HG03575 (cell line): ENCODE measurements around the gene CRYZL1.
"Not testable (repeated sequence)": the region's sequence is repeated elsewhere in the genome, so short reads cannot be mapped to it uniquely, and the experiment has no call there.

ENCODE experiments used
- ATAC-seq: cut with Tn5 transposase; IDR thresholded peaks from one replicate; pipeline ENCODE4 v1.9.1; 2021; ENCODE audit not compliant: unreplicated experiment, insufficient number of reproducible peaks, low FRiP score; ENCODE audit errors: extremely low read depth

CRYZL1 gene

DNA sequence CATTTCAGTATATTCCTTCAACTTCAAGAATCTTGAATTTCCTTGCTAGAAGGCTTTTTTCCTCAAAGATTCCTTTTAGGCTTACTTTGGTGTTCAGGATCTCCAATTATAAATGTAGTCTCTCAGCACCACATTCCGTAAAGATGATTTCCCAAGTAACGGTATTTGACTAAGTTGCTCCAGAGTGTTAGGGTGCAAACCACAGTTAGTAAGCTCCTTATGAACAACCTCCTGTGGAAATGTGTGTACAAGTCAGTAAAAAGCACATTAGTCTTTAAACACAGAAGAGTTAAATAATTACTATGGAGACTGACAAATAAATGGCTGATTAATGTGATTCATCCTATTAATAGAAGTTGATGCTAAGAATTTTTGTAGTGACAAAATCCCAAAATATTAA, 63.3 kb downstream of the CRYZL1 start:
- ATAC-seq = no peak

DNA sequence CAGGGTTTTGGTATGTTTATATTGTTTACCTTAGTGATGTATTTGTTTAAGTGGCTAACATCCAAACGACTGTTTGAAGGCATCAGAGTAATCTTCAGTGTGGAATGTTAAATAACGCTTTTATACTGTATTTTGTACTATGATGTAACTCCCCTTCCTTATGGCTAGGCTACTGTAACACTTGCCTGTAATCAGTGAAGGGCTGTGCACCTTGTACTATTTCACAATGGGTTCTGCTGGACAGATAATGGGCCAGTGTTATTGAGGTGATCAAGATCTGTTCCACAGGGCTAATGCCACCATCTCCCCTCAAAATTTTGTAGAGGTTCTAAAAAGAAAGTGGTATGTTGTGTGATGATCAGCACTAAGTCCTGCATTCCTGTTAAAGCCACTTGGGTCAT, 64.8 kb downstream of the CRYZL1 start:
- ATAC-seq = not testable (repeated sequence)

DNA sequence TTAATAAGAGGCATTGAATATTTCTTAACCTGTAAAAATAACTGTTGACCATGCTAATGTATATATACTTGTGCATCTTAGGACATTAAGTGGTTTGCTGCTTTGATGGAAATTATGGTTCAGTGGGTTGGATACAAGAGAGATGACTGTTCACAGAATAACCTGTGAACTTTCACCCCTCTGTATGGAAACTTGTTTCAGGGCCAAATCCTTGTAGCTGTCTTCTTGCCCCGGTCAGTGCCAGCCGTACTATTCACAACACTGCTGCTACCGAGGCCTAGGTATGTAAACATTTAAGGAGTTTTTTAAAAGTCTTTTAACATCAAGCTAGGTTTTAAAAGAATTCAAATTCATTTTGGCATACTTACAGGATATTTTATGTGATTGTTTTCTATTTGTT, 69.2 kb downstream of the CRYZL1 start:
- ATAC-seq = no peak

- ATAC-seq = no peak
Measured at GRCh38 chr21:33569991-33570390, 71.5 kb downstream of the CRYZL1 start.

DNA sequence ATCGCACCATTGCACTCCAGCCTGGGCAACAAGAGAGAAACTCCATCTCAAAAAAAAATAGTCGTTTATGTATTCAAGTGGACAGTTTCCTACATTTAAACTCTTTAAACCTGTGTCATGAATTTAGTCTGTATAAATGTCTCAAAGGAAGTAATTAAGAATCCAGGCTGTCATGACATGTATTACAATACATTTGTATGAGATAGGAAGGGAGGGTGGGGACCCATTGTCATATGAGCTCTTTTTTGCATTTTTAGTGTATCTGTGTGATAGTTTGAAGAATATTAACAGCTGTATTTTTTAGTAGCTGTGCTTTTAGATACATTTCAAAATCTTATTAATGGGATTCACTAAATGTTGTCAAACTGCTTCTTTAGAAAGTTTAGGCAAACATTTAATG, 73.1 kb downstream of the CRYZL1 start:
- ATAC-seq = no peak

- ATAC-seq = no peak
Measured at GRCh38 chr21:33567914-33568313, 73.6 kb downstream of the CRYZL1 start.

DNA sequence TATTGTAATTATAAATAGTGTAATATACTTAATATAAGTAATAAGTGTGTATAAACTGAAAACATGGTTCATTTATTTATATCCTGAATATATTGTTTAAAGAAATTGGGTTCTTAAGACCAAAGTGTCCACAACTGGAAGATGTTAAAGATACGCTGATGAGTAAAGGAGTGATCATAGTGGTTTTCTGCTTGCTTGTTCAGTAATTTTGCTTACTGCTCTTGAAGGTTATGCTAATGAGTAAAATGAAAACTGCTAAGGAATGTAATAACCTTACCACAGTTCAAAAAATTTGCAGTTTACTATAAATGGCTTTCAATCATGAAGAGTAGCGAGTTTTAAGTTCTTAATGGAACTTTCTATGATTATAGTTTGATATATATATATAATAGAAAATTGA, 75.0 kb downstream of the CRYZL1 start:
- no peak for ATAC-seq

GRCh38 chr21:33562389-33562788, 79.2 kb downstream of the CRYZL1 start:
- no peak for ATAC-seq

DNA sequence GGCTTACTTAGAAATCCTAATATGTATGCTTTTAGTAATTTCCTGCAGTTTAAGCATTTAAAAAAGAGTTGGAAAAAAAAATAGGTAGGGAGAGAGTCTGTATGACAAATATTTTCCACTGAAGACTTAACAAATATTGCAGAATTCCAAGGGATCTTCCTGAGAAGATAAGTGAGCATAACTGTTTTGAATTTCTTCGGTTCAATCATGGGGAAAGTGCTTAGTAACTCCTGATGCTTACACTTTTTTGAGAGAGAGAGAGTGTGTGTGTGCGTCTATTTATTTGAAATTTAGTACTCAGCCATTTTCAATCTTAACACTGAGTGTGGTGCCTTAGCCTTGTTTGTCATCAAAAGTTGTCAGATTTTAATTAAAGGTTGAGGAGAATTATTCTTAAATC, 80.2 kb downstream of the CRYZL1 start:
- ATAC-seq = no peak

- no peak for ATAC-seq
Measured at GRCh38 chr21:33560965-33561364, 80.6 kb downstream of the CRYZL1 start.

DNA sequence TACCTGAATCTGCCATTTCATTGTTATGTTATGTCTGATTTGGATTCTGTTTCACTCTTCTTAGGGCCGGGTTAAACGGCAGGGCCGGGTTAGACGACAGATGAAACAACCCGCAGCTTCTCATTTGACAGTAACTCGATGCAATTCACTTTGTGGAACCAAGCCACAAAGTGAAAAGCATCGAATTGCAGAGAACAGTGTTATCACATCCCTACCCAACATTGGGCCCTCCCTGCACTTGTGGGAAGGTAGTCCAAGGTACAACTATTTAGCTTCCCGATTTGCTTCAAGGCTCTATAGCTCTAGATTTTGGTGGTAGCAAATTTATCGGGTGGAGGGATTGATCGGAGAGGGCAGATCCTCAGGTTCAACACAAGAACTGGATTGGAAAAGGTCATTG, 81.7 kb downstream of the CRYZL1 start:
- ATAC-seq = no peak

GRCh38 chr21:33558777-33559421, 82.6 kb downstream of the CRYZL1 start:
- ATAC-seq = no peak

DNA sequence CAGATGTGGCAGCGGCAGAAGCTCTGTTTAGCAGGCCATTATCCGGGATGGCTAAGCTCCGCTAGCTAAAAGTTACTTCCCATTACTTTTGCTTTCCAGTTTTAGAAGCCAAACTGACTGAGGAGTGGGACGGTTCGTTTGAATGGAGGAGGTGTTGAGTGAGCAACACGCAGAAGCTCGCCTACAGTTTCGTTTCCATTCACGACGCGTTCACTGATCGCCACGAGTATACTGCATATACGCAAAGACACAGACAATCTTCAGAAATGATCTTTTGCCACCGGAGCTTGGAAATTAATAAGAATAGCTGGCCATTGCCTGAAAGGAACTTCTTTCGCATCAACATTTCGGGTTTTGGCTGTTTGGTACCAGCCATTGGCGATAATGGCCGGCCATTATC, 84.1 kb downstream of the CRYZL1 start:
- no peak for ATAC-seq

GRCh38 chr21:33554982-33555344, 86.6 kb downstream of the CRYZL1 start:
- no peak for ATAC-seq

- no peak for ATAC-seq
Measured at GRCh38 chr21:33554236-33554981, 87.1 kb downstream of the CRYZL1 start.

- ATAC-seq = no peak
Measured at GRCh38 chr21:33552999-33553598, 88.4 kb downstream of the CRYZL1 start.

- no peak for ATAC-seq
Measured at GRCh38 chr21:33552093-33552998, 89.2 kb downstream of the CRYZL1 start.

DNA sequence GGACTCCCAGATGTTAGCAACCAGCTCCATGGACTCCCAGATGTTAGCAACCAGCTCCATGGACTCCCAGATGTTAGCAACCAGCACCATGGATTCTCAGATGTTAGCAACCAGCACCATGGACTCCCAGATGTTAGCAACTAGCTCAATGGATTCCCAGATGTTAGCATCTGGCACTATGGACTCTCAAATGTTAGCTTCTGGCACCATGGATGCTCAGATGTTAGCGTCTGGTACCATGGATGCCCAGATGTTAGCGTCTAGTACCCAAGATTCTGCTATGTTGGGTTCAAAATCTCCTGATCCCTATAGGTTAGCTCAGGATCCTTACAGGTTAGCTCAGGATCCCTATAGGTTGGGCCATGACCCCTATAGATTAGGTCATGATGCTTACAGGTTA, 89.9 kb downstream of the CRYZL1 start:
- no peak for ATAC-seq

DNA sequence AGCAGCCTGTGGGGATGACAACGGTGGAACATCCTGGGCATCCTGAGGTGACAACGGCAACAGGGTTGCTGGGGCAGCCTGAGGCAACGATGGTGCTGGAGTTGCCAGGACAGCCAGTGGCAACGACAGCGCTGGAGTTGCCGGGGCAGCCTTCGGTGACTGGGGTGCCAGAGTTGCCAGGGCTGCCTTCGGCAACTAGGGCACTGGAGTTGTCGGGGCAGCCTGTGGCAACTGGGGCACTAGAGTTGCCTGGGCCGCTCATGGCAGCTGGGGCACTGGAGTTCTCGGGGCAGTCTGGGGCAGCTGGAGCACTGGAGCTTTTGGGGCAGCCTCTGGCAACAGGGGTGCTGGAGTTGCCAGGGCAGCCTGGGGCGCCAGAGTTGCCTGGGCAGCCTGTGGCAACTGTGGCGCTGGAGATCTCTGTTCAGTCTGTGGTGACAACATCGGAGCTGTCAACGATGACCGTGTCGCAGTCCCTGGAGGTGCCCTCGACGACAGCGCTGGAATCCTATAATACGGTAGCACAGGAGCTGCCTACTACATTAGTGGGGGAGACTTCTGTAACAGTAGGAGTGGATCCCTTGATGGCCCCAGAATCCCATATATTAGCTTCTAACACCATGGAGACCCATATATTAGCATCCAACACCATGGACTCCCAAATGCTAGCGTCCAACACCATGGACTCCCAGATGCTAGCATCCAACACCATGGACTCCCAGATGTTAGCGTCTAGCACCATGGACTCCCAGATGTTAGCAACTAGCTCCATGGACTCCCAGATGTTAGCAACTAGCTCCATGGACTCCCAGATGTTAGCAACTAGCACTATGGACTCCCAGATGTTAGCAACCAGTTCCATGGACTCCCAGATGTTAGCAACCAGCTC, 90.5 kb downstream of the CRYZL1 start:
- no peak for ATAC-seq
